Suppressor macrophage treated with lipopolysaccharide for 1 hour (primary cell): ENCODE results near the gene OR10G4.
"Not testable (repeated sequence)": the region's sequence is repeated elsewhere in the genome, so short reads cannot be mapped to it uniquely, and the experiment has no call there.

Experiments
- DNase-seq, 3 donors: peaks; one replicate each; pipeline ENCODE4 v3.0.0-alpha.2; 2020 to 2022

The OR10G4 gene

GRCh38 chr11:124012697-124013096 is at the start of gene OR10G4:
OR10G4 (plus strand) TSS chr11:124012997; CDS start chr11:124015575, 2,578 bp downstream.
- no peak for DNase-seq

- no peak for DNase-seq
These were observed 39.0 kb upstream of the OR10G4 start for GRCh38 chr11:123973816-123974215.

GRCh38 chr11:123976770-123977560 is 35.8 kb upstream of the OR10G4 start:
- no peak for DNase-seq

GRCh38 chr11:123977731-123978347 is 35.0 kb upstream of the OR10G4 start, which contains the start of gene OR10S1:
OR10S1 (minus strand) TSS chr11:123977781; CDS start chr11:123977664, 117 bp downstream.
- no peak for DNase-seq

GRCh38 chr11:123979311-123979710 is 33.5 kb upstream of the OR10G4 start:
- DNase-seq, result no peak

- DNase-seq, result no peak
These were observed 17.7 kb upstream of the OR10G4 start, which contains the start of gene OR10G6 for GRCh38 chr11:123995119-123995518. OR10G6 (minus strand) TSS chr11:123995161; CDS start chr11:123995161, 0 bp downstream.

GRCh38 chr11:124015837-124016236 is 3.0 kb downstream of the OR10G4 start:
- not testable (repeated sequence) for DNase-seq

- DNase-seq, result no peak
These were observed 13.7 kb downstream of the OR10G4 start, which contains the start of gene OR10G8 for GRCh38 chr11:124026498-124026897. OR10G8 (plus strand) TSS chr11:124026798; CDS start chr11:124029623, 2,825 bp downstream.

- no peak for DNase-seq
These were observed 23.9 kb downstream of the OR10G4 start for GRCh38 chr11:124036666-124037065.

GRCh38 chr11:124039557-124039956 is 26.8 kb downstream of the OR10G4 start:
- no peak for DNase-seq

GRCh38 chr11:124041254-124041653 is 28.5 kb downstream of the OR10G4 start, which contains the start of gene OR10G7:
OR10G7 (minus strand) TSS chr11:124041325; CDS start chr11:124039001, 2,324 bp downstream.
- DNase-seq, result no peak

GRCh38 chr11:124043420-124043819 is 30.6 kb downstream of the OR10G4 start:
- DNase-seq, result no peak

- DNase-seq, result no peak
These were observed 38.0 kb downstream of the OR10G4 start for GRCh38 chr11:124050748-124051147.

- no peak for DNase-seq
These were observed 40.2 kb downstream of the OR10G4 start for GRCh38 chr11:124052966-124053365.
